NCI-H446 treated with DMSO at 0.1 percent for 48 hours (cell line): ENCODE results near the gene CLCN1.

Experiments used
- DNase-seq: peaks from one replicate; lab custom pipeline; 2025; lab: John Stamatoyannopoulos, UW

The CLCN1 gene

DNA sequence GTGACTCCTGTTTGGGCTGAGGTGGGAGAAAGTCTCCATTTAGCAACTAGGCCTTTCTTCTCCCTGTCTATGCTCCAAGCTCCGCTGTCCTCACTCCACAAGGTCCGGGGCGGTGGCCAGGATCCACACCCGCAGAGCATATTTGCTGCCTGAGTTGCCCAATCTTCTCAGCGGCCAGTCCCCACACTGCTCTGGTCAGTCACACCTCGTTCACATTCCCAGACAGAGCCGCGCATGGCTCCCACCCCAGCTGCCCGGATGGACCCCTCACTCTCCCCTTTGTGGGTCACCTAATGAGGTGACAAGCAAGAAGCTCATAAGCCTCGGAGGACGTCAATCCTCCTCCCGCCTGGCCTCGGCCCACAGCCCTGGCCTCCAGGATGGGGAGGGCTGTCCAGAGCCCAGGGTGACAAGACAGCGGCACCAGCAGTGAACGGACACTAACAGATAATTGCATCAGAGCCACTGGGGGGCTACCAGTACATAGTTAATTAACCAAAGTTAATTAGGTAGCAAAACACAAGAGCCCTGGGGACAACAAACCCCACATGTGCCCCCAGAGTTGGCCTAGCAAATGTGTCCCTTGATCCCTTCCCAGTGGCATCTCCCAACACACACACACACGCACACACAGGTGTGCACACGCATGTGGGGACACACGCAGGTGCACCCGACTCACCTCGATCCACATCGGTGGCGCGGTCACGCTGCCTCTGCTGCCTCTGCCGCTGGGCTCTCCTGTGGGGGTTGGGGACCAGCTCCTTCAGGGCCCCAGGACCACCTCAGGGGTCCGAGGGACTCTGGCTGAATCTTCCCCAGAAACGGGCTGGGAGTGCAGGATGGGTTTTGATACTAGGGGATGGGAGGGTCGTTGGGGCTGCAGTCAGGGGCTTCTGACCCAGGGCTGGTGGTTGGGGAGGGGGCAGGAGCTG, 81.0 kb downstream of the CLCN1 start:
- DNase-seq, result no peak

DNA sequence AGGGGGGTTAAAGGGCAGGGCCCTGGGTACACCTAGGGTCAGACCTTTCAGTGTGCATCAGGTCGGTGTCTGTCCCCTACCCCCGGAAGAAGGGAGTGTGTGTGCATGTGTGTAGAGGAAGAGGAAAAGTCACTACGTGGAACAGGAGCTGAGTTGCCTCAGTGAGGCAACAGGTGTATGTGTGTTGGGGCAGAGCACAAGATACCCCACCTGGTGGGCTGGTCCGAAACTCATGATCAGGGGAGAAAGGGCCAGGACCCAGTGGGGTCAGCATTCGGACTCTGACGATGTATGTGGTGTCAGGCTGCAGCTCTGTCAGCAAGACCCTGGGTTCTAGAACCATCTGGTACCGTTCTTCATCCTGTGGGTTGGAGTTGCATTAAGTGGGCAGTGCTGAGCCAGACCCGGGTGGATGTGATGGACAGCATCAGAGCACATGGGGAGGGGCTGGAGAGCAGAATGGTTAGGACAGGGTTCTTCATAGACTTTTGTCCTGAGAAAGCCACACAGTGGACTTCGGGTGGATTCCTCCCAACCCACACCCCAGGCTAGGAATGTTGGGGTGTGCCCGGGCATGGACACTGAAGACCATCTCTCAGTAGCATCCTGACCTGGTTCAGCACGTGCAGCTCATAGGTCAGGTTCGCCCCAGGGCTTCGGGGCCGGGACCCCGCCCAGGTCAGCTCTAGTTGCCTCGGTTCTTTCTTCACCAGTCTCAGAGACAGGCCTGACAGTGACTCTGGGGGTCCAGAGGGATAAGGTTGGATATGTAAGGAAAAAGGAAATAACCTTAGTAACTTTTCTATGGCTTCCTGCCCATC, 82.0 kb downstream of the CLCN1 start:
- no peak for DNase-seq

DNA sequence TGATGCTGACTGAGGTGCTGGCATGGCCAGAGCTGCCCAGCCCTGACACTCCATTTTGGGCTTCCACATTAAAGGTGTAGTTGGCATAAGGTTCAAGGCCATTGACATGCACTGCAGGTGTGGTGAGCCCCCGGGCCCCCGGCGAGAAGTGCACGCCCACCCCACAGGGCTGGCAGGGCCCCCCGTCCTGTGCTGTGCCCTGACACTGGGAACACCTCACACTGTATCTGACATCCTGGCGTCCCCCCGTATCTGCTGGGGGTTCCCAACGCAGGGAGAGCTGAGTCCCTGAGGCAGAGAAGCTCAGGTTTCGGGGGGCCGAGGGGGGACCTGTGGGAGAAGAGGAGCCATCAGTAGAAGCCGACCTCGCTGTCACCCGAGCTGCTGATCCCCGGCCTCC, 82.7 kb downstream of the CLCN1 start:
- DNase-seq, result no peak

GRCh38 chr7:143399151-143399550, 83.2 kb downstream of the CLCN1 start:
- DNase-seq, result no peak

DNA sequence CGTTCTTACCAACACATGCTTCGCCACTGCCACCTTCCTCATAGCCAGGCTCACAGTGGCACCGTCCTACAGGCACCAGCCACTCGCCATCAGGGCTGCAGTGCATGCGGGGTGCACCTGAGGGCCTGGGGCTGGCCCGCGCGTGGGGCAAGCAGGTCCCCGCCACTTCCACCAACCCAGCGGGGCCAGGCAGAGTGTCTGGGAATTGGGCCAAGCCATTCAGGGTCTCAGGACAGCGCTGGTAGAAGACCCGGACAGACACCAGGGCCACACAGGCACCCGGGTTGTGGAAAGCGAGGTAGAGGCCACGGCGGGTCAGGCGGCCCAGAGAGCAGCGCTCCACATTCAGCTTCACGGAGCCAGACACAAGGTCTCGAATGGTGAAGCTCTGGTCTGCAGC, 83.7 kb downstream of the CLCN1 start:
- no peak for DNase-seq

GRCh38 chr7:143401265-143401664, 85.4 kb downstream of the CLCN1 start:
- DNase-seq, result no peak
